HG02973 (cell line): ENCODE data around the gene SLC12A7.

Source experiments
- ATAC-seq: cut with Tn5 transposase; IDR thresholded peaks from one replicate; pipeline ENCODE4 v1.9.1; 2021; ENCODE audit warnings: moderate library complexity; ENCODE audit not compliant: unreplicated experiment

Gene SLC12A7

GRCh38 chr5:1141834-1142233 is 30.0 kb upstream of the SLC12A7 start:
- ATAC-seq = no peak

- ATAC-seq = no peak
Observed at GRCh38 chr5:1140818-1141189, 28.9 kb upstream of the SLC12A7 start.

GRCh38 chr5:1140171-1140817 is 28.4 kb upstream of the SLC12A7 start:
- ATAC-seq = no peak

GRCh38 chr5:1139331-1140170 is 27.7 kb upstream of the SLC12A7 start:
- ATAC-seq = no peak

GRCh38 chr5:1138445-1139245 is 26.8 kb upstream of the SLC12A7 start:
- no peak for ATAC-seq

GRCh38 chr5:1137567-1138444 is 25.9 kb upstream of the SLC12A7 start:
- no peak for ATAC-seq

- no peak for ATAC-seq
Observed at GRCh38 chr5:1136814-1137213, 25.0 kb upstream of the SLC12A7 start.

- no peak for ATAC-seq
Observed at GRCh38 chr5:1135696-1136525, 24.0 kb upstream of the SLC12A7 start.

GRCh38 chr5:1134478-1134877 is 22.6 kb upstream of the SLC12A7 start:
- ATAC-seq = no peak

GRCh38 chr5:1133510-1134201 is 21.8 kb upstream of the SLC12A7 start:
- no peak for ATAC-seq

GRCh38 chr5:1133108-1133507 is 21.2 kb upstream of the SLC12A7 start:
- no peak for ATAC-seq

- no peak for ATAC-seq
Observed at GRCh38 chr5:1132570-1132969, 20.7 kb upstream of the SLC12A7 start.

- ATAC-seq = no peak
Observed at GRCh38 chr5:1131726-1132125, 19.9 kb upstream of the SLC12A7 start.

- ATAC-seq = no peak
Observed at GRCh38 chr5:1131191-1131621, 19.3 kb upstream of the SLC12A7 start.

- ATAC-seq = no peak
Observed at GRCh38 chr5:1130218-1130946, 18.5 kb upstream of the SLC12A7 start.

GRCh38 chr5:1129711-1130055 is 17.8 kb upstream of the SLC12A7 start:
- ATAC-seq = no peak

- no peak for ATAC-seq
Observed at GRCh38 chr5:1128977-1129710, 17.3 kb upstream of the SLC12A7 start.
